Peyer's patch (tissue), 4 donors: ENCODE measurements around the gene CYP27C1. TPM values are rescaled to one million over a fixed set of nuclear protein-coding genes. Genes with fewer than 3 reads are reported as not detected.
"Not testable (repeated sequence)": the region's sequence is repeated elsewhere in the genome, so short reads cannot be mapped to it uniquely, and the experiment has no call there.

ENCODE experiments used
- DNase-seq, 3 donors: peaks; one replicate each; pipeline ENCODE4 v3.0.0-alpha.2; 2017 to 2019
- H3K27ac ChIP-seq, 4 donors: fragments of 200-600 bp; sonication (generic); one replicate each; pipeline ENCODE4 v1.5.1; 2016 to 2019
- H3K27me3 ChIP-seq, 2 donors: fragments of 200-600 bp; sonication (generic); one replicate each; pipeline ENCODE4 v1.5.1; 2019
- H3K36me3 ChIP-seq, 3 donors: fragments of 200-600 bp; sonication (generic); one replicate each; pipeline ENCODE4 v1.5.1; 2016 to 2019
- H3K4me1 ChIP-seq, 4 donors: fragments of 200-600 bp; sonication (generic); one replicate each; pipeline ENCODE4 v1.5.1; 2016 to 2019
- H3K4me3 ChIP-seq, 4 donors: fragments of 200-600 bp; sonication (generic); 1 replicate in 3 of 4; 2 replicates in 1 of 4; pipeline ENCODE4 v1.5.1; 2016 to 2019; ENCODE audit warnings: mild to moderate bottlenecking in 1 of 4
- H3K9me3 ChIP-seq, 4 donors: fragments of 200-600 bp; sonication (generic); one replicate each; pipeline ENCODE4 v1.5.1; 2016 to 2019; ENCODE audit warnings: mild to moderate bottlenecking in 1 of 4
- POLR2A ChIP-seq, 2 donors: fragments of 450-650 bp; IDR thresholded peaks; one replicate each; pipeline ENCODE4 v1.5.1; 2017; ENCODE audit warnings: antibody characterized with exemption in 2 of 2, mild to moderate bottlenecking in 2 of 2, moderate library complexity in 2 of 2
- total RNA-seq, 4 donors: library from RNA; depleted of rRNA; stranded (reverse); fragments of >200 nt; gene quantifications; one replicate each; pipeline ENCODE4 v1.1.0, GENCODE V29; 2016
- TF ChIP-seq, protein P1 (sequence below), 6 experiments: fragments of 450-650 bp in 4 of 6; fragments of 200-600 bp in 2 of 6; sonication (generic) in 1 of 6; IDR thresholded peaks; one replicate each; pipeline ENCODE4 v1.5.1; 2017 to 2019; ENCODE audit warnings: antibody characterized with exemption in 6 of 6, mild to moderate bottlenecking in 3 of 6, moderate library complexity in 1 of 6

CYP27C1 gene
- total RNA-seq, 4 donors from 2014 or later, result 0.13 TPM; not detected in 3

DNA sequence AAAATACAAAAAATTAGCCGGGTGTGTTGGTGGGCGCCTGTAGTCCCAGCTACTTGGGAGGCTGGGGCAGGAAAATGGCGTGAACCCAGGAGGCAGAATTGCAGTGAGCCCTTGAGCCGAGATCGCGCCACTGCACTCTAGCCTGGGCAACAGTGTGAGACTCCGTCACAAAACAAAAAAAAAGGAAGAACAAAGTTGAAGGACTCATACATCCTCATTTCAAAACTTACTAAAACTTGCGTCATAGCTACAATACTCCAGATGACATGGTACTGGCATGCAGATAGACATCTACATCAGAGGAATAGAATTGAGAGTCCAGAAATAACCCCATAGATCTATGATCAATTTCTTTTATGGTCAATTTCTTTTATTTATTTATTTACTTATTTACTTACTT lies 13.6 kb upstream of the CYP27C1 start:
- H3K27ac ChIP-seq, result no peak overlapping the region
- H3K4me3 ChIP-seq, result no peak overlapping the region
- no peaks in the 10 kb centered on the region for H3K4me1 ChIP-seq
- no peak for DNase-seq
- peaks cover 0 to 3% (median 0%) of the 10 kb centered on the region in 4 donors for H3K9me3 ChIP-seq
- TF ChIP-seq POLR2A (IDR thresholded peaks at IDR 0.05), result no peak
- TF ChIP-seq, protein P1, sequence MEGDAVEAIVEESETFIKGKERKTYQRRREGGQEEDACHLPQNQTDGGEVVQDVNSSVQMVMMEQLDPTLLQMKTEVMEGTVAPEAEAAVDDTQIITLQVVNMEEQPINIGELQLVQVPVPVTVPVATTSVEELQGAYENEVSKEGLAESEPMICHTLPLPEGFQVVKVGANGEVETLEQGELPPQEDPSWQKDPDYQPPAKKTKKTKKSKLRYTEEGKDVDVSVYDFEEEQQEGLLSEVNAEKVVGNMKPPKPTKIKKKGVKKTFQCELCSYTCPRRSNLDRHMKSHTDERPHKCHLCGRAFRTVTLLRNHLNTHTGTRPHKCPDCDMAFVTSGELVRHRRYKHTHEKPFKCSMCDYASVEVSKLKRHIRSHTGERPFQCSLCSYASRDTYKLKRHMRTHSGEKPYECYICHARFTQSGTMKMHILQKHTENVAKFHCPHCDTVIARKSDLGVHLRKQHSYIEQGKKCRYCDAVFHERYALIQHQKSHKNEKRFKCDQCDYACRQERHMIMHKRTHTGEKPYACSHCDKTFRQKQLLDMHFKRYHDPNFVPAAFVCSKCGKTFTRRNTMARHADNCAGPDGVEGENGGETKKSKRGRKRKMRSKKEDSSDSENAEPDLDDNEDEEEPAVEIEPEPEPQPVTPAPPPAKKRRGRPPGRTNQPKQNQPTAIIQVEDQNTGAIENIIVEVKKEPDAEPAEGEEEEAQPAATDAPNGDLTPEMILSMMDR (IDR thresholded peaks at IDR 0.05), result no peak
- H3K27me3 ChIP-seq, result no peaks in the 10 kb centered on the region
- no peaks in the 10 kb centered on the region for H3K36me3 ChIP-seq

DNA sequence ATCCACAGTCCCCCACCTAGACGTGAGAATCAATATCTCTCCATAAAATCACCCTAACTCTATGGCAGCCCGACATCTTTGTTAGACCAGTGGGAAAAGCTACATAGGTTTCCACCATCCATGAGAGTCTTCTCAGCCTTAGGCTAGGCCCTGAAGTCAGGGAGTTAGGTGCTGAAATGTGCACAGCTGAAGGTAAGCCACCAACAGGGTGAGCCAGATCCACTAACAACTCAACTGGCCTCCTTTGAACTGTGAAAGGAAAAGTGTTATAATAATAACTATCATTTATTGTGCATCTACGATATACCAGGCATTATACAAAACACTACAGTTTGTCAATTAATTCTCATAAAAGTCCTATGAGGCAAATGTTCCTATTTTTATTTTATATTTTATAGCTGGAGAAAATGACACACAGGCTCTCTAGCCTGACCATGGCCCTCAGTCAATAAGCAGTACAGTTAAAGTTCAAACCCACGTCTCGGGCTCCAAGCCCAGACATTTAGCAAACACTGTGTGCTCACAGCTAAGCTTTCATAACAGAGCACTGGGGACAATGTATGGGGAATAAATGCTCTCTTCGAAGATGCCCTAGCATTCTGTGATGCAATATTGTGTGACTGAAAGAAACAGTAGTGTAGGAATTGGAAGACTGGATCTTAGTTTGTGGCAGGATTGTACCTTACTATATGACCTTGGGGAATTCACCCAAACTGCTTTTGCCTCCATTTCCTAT lies 11.2 kb upstream of the CYP27C1 start:
- Histone ChIP-seq H3K4me1 (peaks cover 0 to 7% (median 0%) of the 10 kb centered on the region in 4 donors), H3K4me3 (no peak overlapping the region), H3K36me3 (no peaks in the 10 kb centered on the region), H3K9me3 (no peaks in the 10 kb centered on the region), H3K27ac (no peak overlapping the region), H3K27me3 (no peaks in the 10 kb centered on the region)
- no peak for DNase-seq
- no peak for TF ChIP-seq POLR2A (IDR thresholded peaks at IDR 0.05)
- TF ChIP-seq, protein P1 (IDR thresholded peaks at IDR 0.05), result no peak

DNA sequence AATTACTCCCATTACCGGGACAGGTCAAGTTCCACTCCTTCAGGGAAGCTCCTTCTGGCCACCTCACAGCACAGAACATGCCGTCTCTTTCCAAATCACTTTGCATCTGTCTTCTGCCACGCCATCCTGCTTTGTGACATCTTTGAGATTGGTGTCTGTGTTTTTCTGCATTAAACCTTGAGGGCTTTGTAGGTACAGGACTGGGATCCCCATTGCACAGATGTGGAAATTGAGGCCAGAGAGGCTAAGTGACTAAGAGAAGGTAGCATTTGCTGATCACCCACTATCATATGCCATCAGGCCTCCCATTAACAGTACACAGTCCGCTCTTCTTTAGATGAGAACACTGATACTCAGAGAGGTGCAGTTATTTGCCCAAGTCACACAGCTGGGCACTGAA lies 9.5 kb upstream of the CYP27C1 start:
- no peak for DNase-seq
- TF ChIP-seq, protein P1 (IDR thresholded peaks at IDR 0.05), result no peak
- TF ChIP-seq POLR2A (IDR thresholded peaks at IDR 0.05), result no peak
- H3K9me3 ChIP-seq, result no peaks in the 10 kb centered on the region

DNA sequence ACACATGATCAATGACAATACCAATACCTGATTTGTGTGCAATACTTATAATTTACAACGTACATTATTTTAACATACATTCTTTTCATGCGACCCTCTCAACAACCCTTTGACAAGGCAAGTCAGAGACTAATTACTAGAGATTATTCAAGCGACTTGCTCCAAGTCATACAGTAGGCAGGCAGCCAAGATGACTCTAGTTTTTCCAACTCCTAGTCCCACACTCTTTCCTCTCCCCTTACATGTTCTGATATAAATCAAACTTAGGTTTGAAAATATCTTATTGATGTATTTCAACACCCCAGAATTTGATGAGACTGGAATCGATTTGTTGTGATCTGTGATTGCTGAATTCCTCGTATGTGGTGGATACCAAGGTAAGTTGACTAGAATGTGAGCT lies 8.0 kb upstream of the CYP27C1 start:
- DNase-seq, result no peak
- H3K4me3 ChIP-seq, result no peak overlapping the region
- no peaks in the 10 kb centered on the region for H3K36me3 ChIP-seq
- H3K4me1 ChIP-seq, result peaks cover 0 to 11% (median 0%) of the 10 kb centered on the region in 4 donors
- H3K9me3 ChIP-seq, result no peaks in the 10 kb centered on the region
- H3K27ac ChIP-seq, result no peak overlapping the region
- H3K27me3 ChIP-seq, result no peaks in the 10 kb centered on the region
- TF ChIP-seq, protein P1 (IDR thresholded peaks at IDR 0.05), result no peak
- no peak for TF ChIP-seq POLR2A (IDR thresholded peaks at IDR 0.05)

More for the DNA sequence above, 9.5 kb upstream of the CYP27C1 start:
- Histone ChIP-seq H3K36me3 (no peaks in the 10 kb centered on the region), H3K27me3 (no peaks in the 10 kb centered on the region), H3K4me3 (no peak overlapping the region), H3K27ac (no peak overlapping the region), H3K4me1 (peaks cover 0 to 11% (median 0%) of the 10 kb centered on the region in 4 donors)

DNA sequence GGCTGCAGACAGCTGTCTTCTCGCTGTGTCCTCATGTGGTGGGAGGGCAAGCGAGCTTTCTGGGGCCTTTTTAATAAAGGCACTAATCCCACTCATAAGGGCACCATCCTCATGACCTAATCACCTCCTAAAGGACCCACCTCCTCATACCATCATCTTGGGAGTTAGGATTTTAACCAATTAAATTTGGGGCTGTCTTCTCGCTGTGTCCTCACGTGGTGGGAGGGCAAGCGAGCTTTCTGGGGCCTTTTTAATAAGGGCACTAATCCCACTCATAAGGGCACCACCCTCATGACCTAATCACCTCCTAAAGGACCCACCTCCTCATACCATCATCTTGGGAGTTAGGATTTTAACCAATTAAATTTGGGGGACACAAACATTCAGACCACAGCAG lies 7.2 kb upstream of the CYP27C1 start:
- not testable (repeated sequence) for H3K36me3 ChIP-seq, H3K27ac ChIP-seq, H3K4me3 ChIP-seq, DNase-seq, H3K27me3 ChIP-seq, H3K9me3 ChIP-seq
- H3K4me1 ChIP-seq, result peaks cover 0 to 11% (median 0%) of the 10 kb centered on the region in 4 donors

DNA sequence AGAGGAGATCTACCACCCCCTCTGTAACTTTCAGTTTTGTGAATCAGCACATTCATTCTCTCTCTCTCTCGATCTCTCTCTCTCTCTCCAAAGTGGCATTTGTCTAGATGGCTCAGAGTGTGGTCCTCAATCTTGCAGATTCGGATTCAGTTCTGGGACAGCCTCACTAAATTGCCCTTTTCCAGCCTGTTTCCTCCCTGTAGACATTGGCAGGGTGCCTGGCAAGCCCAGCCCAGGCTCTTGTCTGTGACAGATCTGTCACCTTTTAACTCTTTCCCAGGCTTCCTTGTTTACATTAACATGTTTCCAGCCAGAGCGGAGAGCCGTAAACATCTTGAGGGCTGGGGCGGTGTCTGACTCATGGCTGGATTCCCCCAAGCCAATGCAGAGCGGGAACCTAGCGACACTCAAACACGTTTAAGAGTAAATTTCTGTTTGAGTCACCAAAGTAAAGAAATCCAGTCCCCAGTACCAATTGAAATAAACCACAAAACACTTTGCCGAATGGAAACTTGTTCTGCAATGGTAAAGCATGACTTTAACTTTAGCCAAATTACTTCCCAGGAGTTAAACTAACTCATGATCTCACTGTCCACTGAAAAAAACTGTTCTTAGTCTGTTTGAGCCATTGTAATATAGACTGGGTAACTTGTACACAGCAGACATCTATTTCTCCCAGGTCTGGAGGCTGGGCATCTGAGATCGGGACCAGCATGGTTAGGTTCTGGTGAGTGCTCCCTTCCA lies 6.6 kb upstream of the CYP27C1 start:
- TF ChIP-seq, protein P1 (IDR thresholded peaks at IDR 0.05), result no peak
- no peak for TF ChIP-seq POLR2A (IDR thresholded peaks at IDR 0.05)
- Histone ChIP-seq H3K27ac (no peak overlapping the region), H3K27me3 (no peaks in the 10 kb centered on the region), H3K36me3 (no peaks in the 10 kb centered on the region), H3K4me3 (peak overlapping the region in 1 of 4 donors; percentile 21), H3K4me1 (peaks cover 0 to 11% (median 0%) of the 10 kb centered on the region in 4 donors), H3K9me3 (no peaks in the 10 kb centered on the region)
- DNase-seq, result peak in 2 of 3 donors; percentile 63 to 66
